NCI-H1417 treated with DMSO at 0.1 percent for 48 hours (cell line): ENCODE data around the gene PROSER3.
"Not testable (repeated sequence)": the region's sequence is repeated elsewhere in the genome, so short reads cannot be mapped to it uniquely, and the experiment has no call there.

Experiments
- DNase-seq: peaks from one replicate; lab custom pipeline; 2025; lab: John Stamatoyannopoulos, UW

Gene PROSER3

DNA sequence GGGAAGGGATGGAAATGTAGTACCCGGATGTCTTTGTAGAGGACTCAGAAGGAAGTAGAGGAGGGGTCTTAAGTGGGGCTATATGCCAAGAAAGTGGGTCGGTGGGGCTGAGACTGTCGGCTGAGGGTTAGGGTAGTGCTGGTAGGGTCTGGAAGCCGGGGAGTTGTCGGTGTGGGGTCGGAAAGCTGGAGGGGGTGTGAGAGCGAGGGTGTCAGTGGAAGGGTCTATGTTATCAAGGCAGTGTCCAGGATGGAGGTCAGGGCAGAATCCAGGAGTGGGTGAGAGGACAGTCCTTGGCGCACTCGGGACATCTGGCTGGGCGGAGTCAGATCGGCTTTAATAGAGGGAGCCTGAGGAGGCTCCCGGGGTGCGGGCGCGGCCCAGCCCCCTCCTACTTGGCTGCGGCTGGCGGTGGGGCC lies 2.8 kb upstream of the PROSER3 start:
- DNase-seq, result no peak

DNA sequence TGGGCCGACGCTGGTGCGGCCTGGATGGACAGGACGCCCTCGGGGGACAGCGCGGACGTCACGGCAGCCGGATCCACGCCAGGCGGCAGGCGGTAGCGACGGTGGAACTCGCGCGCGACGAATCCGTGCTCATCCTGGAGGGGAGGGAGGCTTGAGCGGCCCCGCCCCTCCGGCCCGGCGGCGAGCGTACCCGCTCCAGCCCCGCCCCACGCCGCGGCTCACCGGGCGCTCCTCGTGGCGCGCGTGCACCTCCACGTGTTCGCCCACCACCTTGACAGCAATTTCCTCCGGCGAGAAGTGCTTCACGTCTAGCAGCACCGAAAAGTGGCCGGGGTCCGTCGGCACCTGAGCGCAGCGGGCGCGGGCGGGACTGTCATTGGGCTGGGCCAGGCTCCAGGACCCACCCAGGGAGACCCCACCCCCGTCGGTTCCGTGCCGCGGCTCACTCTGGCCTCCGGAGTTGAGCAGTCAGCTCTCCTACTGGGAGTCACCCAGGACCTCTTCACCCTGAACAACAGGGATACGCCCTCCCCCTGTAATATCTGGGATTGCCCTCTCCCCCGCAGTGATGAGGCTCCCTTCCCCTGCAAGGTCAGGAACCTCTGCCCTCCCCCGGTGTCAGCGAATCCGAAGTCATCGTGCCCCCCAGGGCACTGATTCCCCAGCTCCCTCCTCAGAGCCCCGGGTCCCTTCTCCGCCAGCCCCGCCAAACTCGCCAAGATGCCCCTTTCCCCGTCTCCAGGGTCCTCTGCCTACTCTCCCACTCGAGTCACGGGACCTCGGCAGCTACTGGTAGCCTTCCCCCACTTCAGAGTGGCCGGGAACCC lies 2.2 kb upstream of the PROSER3 start:
- DNase-seq, result no peak

DNA sequence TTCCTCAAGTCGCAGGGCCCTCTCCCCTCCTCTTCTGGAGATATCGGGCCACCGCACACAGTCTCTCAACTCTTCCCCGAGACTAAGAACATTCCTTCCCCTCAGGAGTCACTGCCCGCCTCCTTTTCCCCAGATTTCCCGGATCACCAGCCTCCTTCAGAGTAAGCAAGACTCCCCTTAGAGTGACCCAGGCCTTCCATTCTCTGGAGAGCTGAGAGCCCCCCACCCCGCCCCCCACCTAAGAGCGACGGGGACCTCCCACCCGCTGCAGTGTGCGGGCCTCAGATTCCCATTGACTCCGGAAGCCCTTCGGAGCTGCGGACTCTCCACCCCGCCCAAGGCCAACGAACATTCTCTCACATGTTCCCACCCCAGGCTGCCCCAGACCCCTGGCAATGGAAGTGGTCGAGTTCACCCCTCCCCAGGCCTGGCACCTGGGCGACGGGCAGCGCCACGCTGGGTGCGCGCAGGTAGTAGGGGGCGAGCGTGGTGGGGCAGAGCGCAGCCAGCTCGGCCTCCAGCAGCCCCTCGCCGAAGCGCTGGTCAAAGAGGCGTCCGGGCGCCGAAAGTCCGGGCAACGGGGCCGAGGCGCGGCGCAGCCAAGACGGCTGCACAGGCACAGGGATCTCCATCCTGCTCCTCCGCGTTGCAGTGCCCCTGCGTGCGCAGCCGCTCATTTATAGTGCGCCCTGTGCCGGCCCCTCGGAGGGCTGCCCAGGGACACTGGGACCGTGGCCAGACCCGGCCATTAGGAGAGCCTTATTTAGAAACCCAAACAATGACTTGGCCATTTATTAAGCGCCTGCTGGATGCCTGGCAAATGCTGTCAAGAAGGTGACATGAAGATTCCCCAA lies 1.4 kb upstream of the PROSER3 start, which contains the start of gene HSPB6:
Gene HSPB6, minus strand, starts transcription at position 653 of the 854 bp plus-strand sequence. Its CDS starts 21 bp downstream, at position 632.
- DNase-seq, result no peak

DNA sequence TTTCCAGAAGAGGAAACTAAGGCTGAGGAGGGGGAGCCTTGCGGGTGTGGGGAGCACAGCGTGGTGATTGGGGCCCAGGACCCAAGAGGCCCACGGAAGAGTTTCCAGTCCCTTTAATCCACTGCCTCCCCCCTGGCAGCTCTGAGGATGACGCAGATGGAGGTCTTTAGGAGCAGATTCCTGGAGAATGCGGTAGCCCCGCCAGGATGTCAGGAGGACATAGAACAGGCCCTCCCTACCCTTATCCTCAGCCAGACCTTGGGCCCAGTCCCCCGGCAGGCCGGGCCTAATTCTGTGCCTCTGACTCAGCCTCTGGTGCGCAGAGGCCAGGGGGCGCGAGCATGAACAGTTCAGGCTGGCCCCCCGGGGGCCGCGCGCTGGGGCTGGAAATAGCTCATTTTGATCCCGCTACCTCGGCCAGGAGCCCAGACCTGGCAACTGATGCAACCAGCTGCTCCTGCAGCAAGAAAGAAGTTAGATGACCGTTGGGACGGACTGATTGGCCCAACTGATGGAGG lies 686 bp upstream of the PROSER3 start:
- DNase-seq, result no peak

DNA sequence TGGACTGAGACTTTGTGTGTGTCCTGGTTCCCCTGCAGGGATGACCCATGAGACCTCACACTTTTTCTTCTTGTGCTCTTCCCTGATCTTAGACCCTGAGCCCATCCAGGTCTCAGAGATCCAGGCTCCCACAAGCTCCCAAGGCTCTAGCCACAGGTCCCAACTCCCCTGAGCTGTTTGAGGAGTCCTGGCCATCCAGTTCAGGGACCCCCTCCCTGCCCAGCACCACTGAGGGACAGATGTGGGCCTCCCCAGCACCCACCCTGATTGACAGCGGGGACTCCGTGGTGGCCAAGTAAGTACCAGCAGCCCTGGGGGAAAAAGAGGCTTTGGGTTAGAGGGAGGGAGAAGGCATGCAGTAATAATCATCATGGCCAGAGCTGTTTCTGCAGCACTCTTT lies 1.7 kb downstream of the PROSER3 start:
- DNase-seq, result no peak

DNA sequence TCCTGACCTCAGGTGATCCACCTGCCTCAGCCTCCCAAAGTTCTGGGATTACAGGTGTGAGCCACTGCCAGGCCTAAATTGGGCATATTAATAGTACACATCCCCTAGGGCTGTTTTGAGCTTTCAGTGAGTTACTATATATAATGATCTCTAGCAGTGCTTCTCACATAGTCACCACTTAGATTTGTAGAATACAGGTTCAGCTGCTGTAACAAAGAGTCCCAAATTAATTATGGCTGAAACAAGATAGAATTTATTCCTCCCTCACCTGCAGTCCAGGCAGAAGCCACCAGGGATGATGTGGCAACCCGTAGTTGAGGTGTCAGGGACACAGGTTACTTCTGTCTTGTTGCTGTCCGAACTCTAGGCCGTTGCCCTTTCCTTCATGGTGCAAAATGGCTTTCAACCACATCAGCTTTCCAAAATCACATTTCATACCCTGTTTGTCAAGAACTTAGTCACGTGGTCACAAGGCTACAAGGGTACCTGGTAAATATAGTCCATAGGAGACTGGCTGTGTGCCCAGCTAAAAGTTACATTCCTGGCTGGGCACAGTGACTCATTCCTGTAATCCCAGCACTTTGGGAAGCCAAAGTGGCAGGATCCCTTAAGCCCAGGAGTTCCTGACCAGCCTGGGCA lies 2.9 kb downstream of the PROSER3 start:
- DNase-seq, result no peak

DNA sequence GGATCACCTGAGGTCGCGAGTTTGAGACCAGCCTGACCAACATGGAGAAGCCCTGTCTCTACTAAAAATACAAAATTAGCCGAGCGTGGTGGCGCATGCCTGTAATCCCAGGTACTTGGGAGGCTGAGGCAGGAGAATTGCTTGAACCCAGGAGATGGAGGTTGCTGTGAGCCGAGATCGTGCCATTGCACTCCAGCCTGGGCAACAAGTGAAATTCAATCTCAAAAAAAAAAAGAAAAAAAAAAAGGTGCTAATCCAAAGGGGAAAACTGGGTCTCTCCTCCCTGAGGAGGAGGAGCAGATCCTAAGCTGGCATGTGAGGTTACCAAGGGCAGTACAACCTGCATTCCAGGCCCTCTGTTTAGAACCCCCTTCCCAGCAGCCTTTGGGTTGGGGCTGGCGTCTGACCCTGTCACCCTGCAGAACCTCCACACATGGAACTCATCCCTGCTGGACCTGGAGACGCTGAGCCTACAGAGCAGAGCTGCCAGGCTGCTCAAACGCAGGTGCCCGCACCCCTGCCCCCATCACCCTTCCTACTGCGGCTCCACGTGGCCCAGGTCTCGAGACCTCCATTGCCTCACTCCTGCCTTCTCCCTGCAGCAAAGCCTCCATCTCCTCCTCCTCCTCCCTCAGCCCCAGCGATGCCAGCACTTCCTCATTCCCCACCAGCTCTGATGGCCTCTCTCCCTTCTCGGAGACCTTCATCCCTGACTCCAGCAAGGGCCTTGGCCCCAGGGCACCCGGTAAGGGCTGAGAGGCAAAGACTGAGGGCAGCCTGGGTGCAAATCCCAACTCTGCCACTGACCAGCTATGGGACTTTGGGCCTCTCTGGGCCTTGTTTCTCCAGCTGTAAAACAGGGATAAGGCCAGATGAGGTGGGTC lies 6.7 kb downstream of the PROSER3 start:
- DNase-seq, result no peak

DNA sequence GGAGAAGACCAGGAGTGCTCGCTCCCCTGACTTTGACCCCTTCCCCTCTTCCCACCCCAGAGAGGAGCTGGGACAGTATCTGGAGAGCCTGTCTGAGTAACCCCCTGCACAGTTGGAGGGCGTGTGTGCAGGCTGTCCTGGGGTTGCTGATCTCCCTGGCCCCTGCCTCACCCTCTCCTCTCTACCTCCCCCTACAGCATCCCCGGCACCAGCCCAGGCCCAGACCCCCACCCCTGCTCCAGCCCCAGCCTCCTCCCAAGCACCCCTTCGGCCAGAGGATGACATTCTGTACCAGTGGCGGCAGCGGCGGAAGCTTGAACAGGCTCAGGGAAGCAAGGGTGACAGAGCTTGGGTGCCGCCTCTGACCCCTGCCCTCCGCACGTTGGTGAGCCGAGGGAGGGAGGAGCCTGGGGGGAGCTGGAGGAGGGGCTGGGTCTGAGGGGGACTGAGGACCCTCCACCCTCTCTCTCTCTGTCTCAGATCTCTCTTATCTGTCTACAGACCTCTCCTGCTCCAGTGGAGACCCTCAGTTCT lies 8.7 kb downstream of the PROSER3 start:
- DNase-seq, result no peak

DNA sequence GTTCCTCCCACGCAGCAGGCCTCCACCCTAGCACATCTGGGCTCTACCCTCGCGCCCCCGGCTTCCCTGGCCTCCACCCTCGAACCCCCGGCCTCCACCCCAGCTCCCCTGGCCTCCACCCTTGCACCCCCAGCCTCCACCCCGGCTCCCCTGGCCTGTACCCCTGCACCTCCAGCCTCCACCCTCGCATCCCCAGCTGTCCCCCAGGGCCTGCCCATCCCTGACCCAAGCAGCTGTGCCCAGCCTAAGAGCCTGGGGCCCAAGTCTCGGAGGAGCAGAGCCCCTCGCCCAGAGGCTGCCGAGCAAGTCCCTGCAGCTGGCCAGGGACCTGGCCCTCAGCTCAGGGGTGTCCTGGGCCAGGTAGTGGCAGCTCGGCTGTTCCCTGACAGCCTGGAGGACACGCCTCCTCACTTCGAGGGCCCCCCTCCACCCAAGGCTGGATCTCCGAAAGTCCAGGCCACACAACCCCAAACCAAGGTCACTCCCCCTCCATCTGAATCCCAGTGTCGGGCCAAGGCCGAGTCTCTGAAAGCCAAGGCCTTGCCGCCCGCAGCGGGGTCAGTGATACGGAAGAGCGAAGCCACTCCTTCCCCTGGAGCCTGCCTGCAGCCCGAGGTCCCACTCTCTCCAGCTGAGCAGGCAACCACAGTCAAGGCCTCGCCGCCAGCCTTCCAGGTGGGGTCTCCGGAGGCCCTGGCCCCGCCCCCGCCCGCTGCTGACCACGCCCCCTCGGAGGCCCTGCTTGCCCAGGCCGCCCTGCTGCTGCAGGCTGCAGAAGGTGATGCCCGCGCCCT lies 9.5 kb downstream of the PROSER3 start:
- no peak for DNase-seq

DNA sequence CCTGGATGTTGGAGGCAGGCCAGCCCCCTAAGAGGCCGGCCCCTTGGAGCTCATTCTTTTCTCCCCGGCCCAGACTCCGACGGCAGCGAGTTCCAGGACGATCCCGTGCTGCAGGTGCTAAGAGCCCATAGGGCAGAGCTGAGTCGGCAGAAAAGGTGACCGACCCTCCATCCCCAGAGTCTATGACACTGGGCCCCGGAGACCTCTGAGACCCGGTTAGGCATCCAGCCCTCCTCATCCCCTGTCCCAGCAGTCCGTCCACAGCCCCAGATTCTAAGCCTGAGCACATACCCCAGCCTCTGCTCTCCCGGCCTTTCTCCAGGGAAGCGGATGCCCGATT lies 10.1 kb downstream of the PROSER3 start:
- no peak for DNase-seq

DNA sequence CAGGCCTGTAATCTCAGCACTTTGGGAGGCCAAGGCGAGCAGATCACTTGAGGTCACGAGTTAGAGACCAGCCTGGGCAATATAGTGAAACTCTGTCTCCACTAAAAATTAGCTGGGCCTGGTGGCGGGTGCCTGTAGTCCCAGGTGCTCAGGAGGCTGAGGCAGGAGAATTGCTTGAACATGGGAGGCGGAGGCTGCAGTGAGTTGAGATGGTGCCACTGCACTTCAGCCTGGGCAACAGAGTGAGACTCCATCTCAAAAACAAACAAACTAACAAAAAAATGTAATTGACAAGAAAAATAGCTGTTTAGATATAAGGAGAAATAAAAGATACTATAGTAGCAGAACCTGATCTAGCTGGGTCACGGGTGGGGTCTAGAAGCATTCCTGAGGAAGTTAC lies 14.4 kb downstream of the PROSER3 start:
- DNase-seq, result not testable (repeated sequence)

DNA sequence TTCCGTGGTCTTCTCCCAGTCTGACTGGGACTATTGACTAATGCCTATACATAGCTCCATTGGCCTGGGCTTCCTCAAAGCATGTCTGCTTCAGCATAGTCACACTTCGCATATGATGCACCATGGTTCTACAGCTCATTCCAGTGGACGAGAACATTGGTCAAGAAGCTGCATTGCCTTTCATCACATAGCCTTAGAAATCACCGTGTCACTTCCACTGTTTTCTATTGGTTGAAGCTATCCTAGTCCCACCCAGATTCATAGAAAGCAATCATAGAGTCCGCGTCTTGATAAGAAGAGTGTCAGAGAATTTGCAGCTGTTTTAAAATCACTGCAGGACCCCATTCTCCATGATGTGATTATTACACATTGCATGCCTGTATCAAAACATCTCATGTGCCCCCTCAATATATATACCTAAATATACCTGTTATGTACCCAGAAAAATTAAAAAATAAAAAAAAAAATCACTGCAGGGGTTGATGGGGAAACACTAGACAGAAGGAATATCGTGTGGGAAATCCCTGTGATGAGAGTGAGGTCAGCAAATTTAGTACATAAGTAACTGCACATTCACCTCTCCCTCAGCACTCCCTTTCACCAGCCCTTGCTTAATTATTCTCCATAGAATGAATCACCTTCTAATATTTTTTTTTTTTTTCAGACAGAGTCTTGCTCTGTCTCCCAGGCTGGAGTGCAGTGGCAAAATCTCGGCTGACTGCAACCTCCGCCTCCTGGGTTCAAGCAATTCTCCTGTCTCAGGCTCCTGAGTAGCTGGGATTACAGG lies 15.2 kb downstream of the PROSER3 start:
- no peak for DNase-seq

DNA sequence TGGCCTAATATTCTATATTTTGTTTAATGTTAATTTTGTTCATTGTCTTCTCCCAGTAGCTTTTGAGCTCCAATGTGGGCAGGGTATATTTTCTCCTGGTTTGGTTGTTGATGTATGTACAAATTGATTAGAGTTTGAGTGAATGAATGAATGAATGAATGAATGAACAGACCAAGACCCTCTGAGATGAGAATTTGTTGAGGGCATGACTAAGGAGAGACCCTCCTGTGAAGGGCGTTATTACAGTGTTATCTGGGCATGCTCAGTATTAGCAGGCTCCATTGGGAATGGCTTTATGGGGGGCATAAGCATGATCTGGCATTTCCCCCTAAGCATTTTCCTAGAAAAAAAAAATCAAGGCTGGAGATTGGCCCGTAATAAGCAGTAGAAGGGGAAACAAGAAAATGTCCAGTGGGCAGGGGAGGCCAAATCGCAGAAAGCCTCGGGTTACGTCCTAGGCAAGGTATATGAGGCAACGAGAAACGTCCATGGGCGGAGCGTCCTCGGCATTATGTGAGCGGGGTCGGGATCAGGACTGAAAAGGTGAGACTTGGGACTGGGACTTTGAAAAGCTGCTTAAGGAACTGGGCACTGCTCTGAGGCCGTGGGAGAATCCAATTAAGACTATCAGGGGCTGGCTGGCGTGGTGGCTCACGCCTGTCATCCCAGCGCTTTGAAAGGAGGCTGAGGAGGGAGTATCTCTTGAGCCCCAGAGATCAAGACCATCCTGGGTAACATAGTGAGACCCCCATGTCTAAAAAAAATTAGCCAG lies 16.5 kb downstream of the PROSER3 start:
- DNase-seq, result no peak

DNA sequence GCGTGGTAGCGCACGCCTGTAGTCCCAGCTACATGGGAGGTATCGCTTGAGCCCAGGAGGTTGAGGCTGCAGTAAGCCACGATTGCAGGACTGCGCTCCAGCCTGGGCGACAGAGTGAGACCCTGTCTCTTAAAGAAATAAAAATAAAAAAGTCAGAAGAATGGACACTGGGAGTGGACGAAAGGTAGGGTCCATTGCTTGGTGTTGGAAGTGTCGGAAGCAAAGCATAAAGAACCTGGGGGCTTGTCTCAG lies 17.0 kb downstream of the PROSER3 start:
- DNase-seq, result no peak

DNA sequence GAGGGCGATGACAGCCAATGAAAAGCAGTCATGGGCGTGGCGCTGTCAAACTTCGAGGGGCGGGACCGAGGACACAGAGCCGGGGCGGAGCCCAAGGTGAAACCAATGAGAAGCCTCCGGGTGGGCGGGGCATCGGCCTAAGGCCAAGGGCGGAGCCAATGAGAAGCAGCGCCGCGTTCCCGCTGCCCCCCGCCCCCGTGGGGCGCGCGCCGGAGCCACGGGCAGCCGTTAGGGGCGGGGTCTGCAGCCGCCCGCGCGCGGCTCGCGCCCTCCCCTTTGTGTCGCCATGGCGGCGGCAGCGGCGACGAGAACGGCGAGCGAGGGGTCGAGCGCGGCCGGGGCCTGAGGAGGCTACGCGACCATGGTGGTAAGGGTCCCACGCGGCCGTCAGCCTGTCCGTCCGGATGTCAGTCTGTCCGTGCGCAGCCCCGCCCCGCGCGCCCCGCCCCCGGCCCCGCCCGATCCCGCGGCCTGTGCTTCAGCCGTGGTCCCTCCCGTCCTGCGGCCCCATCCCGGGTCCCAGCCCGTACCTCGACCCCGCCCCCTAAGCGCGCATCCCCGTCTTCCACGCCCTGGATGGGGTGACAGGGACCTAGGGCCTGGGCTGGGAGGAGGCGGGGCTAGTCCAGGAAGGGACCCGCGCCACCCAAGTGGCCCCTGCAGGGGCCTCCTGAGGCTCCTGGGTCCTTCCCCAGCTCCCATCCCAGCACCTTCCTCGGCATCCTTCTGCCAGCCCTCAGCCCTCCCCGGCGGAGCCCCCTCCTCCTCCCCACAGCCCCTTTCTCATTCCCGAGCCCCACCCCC lies 17.5 kb downstream of the PROSER3 start, which contains the start of gene ARHGAP33:
Gene ARHGAP33, plus strand, starts transcription at position 267 of the 804 bp plus-strand sequence. Its CDS starts 95 bp downstream, at position 362.
- DNase-seq, result peak; percentile 80

DNA sequence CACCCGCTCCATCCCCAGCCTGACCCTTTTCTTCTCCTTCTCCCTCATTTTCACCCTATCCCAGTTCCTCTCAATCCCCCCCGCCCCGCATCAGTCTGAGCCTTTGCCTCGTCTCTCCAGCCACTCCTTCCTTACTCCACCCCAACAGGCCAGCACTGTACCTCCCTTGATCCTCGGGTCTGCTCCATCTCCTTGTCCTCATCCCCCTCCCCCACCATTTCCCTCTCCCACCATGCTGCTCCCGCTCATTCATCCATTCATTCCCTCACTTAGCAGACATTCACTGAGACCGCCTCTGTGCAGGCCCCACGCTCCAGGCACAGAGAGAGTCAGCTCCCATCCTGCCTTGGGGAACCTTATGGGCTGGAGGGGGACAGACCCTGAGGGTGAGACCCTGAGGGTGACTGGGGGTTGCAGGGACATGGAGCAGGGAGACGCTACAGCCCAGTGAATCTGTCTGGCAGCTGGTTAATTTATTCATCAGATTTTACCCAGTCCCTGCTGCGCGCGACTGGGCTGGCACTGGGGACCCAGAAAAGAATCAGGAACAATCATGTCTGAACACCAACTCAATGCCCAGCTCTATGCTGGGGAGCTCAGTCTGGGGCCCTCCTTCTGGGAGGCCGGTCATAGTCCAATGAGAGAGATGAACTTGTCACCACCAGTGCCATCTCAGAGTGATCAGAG lies 18.3 kb downstream of the PROSER3 start:
- no peak for DNase-seq

DNA sequence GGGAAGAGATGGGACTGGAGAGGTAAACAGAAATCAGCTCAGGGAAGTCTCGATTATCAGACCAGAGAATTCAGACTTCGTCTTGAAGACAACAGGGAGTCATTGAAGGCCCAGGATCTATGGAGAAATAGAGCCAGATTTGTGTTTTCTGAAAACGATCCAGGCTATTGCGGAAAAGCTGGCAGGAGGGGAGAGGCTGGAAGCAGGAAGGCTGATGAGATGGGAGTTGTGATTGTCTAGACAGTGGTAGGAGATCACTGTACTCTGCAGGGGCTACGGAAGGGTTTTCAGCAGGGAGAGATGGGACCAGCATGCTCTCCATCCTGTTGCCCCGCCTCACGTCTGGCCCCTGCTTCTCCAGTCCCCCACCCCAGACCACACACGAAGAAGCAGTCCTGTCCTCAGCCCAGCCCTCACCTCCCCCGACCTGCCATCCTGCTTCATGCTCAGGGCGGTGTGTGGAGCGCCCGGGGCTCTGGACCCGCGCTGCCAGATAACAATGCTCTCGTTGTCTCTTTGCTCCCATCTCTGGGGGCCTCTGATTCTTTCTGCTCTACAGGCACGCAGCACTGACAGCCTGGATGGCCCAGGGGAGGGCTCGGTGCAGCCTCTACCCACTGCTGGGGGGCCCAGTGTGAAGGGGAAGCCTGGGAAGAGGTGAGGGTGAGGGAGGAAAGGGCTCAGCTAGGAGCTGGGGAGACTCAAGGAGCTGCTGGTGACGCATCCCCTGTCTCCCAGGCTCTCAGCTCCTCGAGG lies 19.3 kb downstream of the PROSER3 start:
- no peak for DNase-seq
